Natural killer cell (primary cell): ENCODE measurements around the gene DLG5. TPM values are rescaled to one million over a fixed set of nuclear protein-coding genes. Genes with fewer than 3 reads are reported as not detected.
A peak's percentile ranks its signal among the peaks of the same experiment; 100 is the strongest.

Experiments
- ATAC-seq, 3 donors: fragments of 150-1000 bp in 2 of 3; fragments of 200-7000 bp in 1 of 3; cut with Tn5 transposase; 1 replicate in 1 of 3; 2 replicates in 2 of 3; pipeline ENCODE4 v1.10.0; 2021; ENCODE audit warnings: mild to moderate bottlenecking in 2 of 3, moderate library complexity in 2 of 3
- DNase-seq, 2 donors: peaks; one replicate each; pipeline versions ENCODE4 v3.0.0 to v3.0.0-alpha.2; 2013 to 2021; ENCODE audit warnings: mixed read lengths in 1 of 2
- H3K27ac ChIP-seq: one replicate; pipeline ENCODE4 v1.5.1; 2013; ENCODE audit warnings: mild to moderate bottlenecking, low read length
- H3K27me3 ChIP-seq: one replicate; pipeline ENCODE4 v1.6.1; 2013; ENCODE audit warnings: low read length; ENCODE audit not compliant: control insufficient read depth, insufficient read depth
- H3K36me3 ChIP-seq: one replicate; pipeline ENCODE4 v1.6.1; 2013; ENCODE audit warnings: low read length; ENCODE audit not compliant: control insufficient read depth, insufficient read depth
- H3K4me1 ChIP-seq: one replicate; pipeline ENCODE4 v1.6.1; 2013; ENCODE audit warnings: low read length; ENCODE audit not compliant: control insufficient read depth, insufficient read depth
- H3K4me3 ChIP-seq: one replicate; pipeline ENCODE4 v1.5.1; 2013; ENCODE audit warnings: low read length
- H3K9me3 ChIP-seq: one replicate; pipeline ENCODE4 v1.6.1; 2013; ENCODE audit warnings: low read length; ENCODE audit not compliant: control insufficient read depth, insufficient read depth
- H3K27ac Mint-ChIP-seq, 2 donors: one replicate each; pipeline ENCODE4 v1.8.0; 2022; ENCODE audit warnings: mild to moderate bottlenecking in 2 of 2, mixed read lengths in 2 of 2, moderate library complexity in 1 of 2
- H3K27me3 Mint-ChIP-seq, 2 donors: one replicate each; pipeline ENCODE4 v1.8.0; 2022; ENCODE audit warnings: low read depth in 2 of 2, mixed read lengths in 2 of 2
- H3K36me3 Mint-ChIP-seq: one replicate; pipeline ENCODE4 v1.8.0; 2022; ENCODE audit warnings: mixed read lengths
- H3K4me1 Mint-ChIP-seq, 2 donors: one replicate each; pipeline ENCODE4 v1.8.0; 2022; ENCODE audit warnings: mixed read lengths in 2 of 2
- H3K4me3 Mint-ChIP-seq: one replicate; pipeline ENCODE4 v1.8.0; 2022; ENCODE audit warnings: mild to moderate bottlenecking, moderate library complexity, mixed read lengths
- H3K9me3 Mint-ChIP-seq, 2 donors: one replicate each; pipeline ENCODE4 v1.8.0; 2022; ENCODE audit warnings: mixed read lengths in 2 of 2
- WGBS: methylation state at CpG from one replicate; pipeline ENCODE4 v1.1.7; 2013; ENCODE audit warnings: missing lambda C conversion rate; ENCODE audit not compliant: insufficient coverage; 5-methylcytosine and 5-hydroxymethylcytosine counted together
- intact Hi-C: fragments of 100-400 bp; cut with micrococcal nuclease; formaldehyde crosslinking; loops from one replicate; pipeline ENCODE4 v1.14.2; 2022
- total RNA-seq, 4 donors: library from RNA; stranded (reverse); fragments of 120-200 nt in 1 of 4; gene quantifications; one replicate each; pipeline versions ENCODE4 v1.2.3 to v1.2.4, GENCODE V29; 2013 to 2022
- TF ChIP-seq, protein P1 (sequence below): fragments of 200-600 bp; IDR thresholded peaks from one replicate; pipeline ENCODE4 v1.8.0; 2022; ENCODE audit warnings: antibody characterized with exemption

Gene DLG5
- total RNA-seq, 3 donors from 2014 or later (not counting 1 experiment from before 2014, with no cell fraction given), result 52.8 to 75.0 (median 52.9) TPM

DNA sequence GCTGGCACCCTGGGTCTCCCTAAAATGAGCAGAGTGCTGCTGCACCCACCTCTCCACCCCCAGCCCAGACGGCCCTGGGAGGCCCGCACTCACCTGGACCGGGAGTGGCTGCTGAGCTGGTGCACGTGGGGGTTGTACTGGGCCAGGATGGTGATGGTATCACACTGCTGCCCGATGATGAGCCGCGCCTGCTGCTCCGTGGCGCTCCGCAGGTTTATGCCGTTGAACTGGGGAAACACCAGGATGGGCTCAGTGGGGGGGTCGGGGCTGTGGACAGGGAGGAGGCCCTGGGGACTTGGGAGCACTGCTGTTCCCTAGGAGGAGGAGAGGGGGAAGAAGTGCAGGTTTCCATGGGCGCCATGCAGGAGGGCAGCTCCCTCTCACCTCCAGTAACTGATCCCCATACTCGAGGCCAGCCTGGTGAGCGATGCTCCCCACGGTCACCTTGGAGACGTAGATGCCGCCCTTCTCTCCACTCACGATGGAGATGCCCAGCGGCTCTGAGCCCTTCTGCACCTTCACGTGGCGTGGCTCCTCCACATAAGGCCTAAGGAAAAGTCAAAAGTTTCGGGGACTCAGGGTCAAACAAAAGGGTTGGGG, 114.6 kb downstream of the DLG5 start:
- intact Hi-C loops, result no loop called here
- no peaks in the 10 kb centered on the region for H3K4me1 ChIP-seq
- 96% methylated on average over 22 of the region's 23 CpGs for WGBS
- peaks cover 76% of the 10 kb centered on the region for H3K36me3 ChIP-seq
- DNase-seq (no peak), ATAC-seq (peak in 1 of 3 donors; percentile 6)
- TF ChIP-seq, protein P1, sequence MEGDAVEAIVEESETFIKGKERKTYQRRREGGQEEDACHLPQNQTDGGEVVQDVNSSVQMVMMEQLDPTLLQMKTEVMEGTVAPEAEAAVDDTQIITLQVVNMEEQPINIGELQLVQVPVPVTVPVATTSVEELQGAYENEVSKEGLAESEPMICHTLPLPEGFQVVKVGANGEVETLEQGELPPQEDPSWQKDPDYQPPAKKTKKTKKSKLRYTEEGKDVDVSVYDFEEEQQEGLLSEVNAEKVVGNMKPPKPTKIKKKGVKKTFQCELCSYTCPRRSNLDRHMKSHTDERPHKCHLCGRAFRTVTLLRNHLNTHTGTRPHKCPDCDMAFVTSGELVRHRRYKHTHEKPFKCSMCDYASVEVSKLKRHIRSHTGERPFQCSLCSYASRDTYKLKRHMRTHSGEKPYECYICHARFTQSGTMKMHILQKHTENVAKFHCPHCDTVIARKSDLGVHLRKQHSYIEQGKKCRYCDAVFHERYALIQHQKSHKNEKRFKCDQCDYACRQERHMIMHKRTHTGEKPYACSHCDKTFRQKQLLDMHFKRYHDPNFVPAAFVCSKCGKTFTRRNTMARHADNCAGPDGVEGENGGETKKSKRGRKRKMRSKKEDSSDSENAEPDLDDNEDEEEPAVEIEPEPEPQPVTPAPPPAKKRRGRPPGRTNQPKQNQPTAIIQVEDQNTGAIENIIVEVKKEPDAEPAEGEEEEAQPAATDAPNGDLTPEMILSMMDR, result no peak
- H3K27me3 Mint-ChIP-seq, result no peaks in the 10 kb centered on the region
- H3K36me3 Mint-ChIP-seq, result no peaks in the 10 kb centered on the region
- H3K27me3 ChIP-seq, result no peaks in the 10 kb centered on the region
- H3K27ac Mint-ChIP-seq, result no peak overlapping the region
- H3K27ac ChIP-seq, result no peak overlapping the region
- no peaks in the 10 kb centered on the region for H3K9me3 Mint-ChIP-seq
- H3K4me1 Mint-ChIP-seq, result no peaks in the 10 kb centered on the region
- H3K4me3 Mint-ChIP-seq, result no peak overlapping the region
- H3K9me3 ChIP-seq, result no peaks in the 10 kb centered on the region
- H3K4me3 ChIP-seq, result no peak overlapping the region

DNA sequence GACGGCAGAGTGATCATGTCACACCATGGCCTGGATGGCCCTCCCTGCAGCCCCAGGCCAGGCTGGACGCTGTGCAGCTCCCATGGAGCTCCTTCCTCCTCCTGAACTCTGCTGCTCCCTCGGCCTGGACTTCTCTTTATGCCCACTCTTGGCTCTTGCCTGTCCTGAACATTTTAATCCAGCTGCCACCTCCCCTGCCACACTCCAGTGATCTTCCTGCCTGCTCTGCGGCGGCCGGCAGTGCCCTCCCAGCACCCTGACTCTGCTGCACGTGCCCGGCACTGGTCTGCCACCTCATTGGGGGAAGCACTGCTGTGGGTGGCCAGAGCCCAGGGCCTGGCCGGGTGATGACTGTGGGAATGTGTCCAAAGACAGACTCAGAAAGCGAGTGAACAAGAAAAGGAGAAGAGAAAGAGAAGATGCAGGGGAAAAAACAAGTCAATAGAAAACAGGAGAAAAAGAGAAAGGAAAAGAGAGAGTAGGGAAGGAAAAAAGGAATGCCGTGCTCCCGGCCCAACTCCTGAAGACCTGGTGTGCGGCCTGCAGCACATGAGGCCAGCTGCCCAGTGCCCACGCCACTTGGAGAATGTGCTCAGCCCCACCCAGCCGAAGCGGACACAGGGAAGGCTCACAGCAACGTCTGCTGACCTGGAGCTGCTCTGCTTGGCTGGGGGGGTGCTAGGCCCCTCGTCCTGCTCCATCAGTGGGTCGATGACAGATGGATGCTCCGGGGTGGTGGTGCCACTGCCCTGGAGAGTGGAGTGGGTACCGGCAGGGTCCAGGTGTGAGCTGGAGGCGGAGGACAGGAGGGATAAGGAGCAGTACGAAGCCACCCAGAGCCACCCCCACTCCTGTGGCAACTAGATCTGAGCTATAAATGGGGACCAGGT, 115.9 kb downstream of the DLG5 start:
- Mint-ChIP-seq H3K27ac (peak overlapping the region in 1 of 2 donors; percentile 37), H3K9me3 (no peaks in the 10 kb centered on the region), H3K27me3 (no peaks in the 10 kb centered on the region), H3K4me1 (no peaks in the 10 kb centered on the region), H3K4me3 (no peak overlapping the region), H3K36me3 (no peaks in the 10 kb centered on the region)
- ATAC-seq, result no peak
- WGBS, result 96% methylated on average over 23 of the region's 23 CpGs
- H3K4me1 ChIP-seq, result no peaks in the 10 kb centered on the region
- intact Hi-C loops, result no loop called here
- H3K36me3 ChIP-seq, result peaks cover 72% of the 10 kb centered on the region
- no peak overlapping the region for H3K27ac ChIP-seq
- no peaks in the 10 kb centered on the region for H3K9me3 ChIP-seq
- H3K27me3 ChIP-seq, result no peaks in the 10 kb centered on the region
- H3K4me3 ChIP-seq, result no peak overlapping the region
- TF ChIP-seq, protein P1, result no peak
- no peak for DNase-seq

DNA sequence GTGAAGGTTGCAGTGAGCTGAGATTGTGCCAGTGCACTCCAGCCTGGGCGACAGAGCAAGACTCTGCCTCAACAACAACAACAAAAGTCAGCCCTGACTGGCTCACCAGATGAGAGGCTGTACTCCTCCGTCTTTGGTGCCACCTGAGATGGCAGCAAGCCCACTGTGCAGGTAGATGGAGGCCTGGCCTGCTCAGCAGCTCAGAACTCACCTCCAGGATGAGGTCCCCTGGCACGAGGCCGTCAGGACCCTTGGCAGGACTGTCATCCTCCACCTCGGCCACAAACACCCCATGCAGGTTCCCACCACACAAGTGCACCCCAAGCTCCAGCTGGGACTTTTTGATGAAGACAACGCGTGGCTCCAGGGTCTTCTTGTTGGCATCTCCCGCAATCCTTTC, 117.2 kb downstream of the DLG5 start:
- no peaks in the 10 kb centered on the region for H3K4me1 ChIP-seq
- no peaks in the 10 kb centered on the region for H3K27me3 ChIP-seq
- no peak overlapping the region for H3K4me3 ChIP-seq
- no peaks in the 10 kb centered on the region for H3K9me3 ChIP-seq
- TF ChIP-seq, protein P1, result no peak
- peaks cover 72% of the 10 kb centered on the region for H3K36me3 ChIP-seq
- H3K27ac Mint-ChIP-seq, result no peak overlapping the region
- no peaks in the 10 kb centered on the region for H3K36me3 Mint-ChIP-seq
- no peak for ATAC-seq
- H3K4me3 Mint-ChIP-seq, result no peak overlapping the region
- DNase-seq, result no peak
- no peak overlapping the region for H3K27ac ChIP-seq
- intact Hi-C loops, result no loop called here
- 96% methylated on average over 8 of the region's 8 CpGs for WGBS
- no peaks in the 10 kb centered on the region for H3K4me1 Mint-ChIP-seq
- H3K27me3 Mint-ChIP-seq, result no peaks in the 10 kb centered on the region
- no peaks in the 10 kb centered on the region for H3K9me3 Mint-ChIP-seq
